ENCODE measurements around the gene PHAF1. TPM values are rescaled to one million over a fixed set of nuclear protein-coding genes. Genes with fewer than 3 reads are reported as not detected.

The PHAF1 gene
- total RNA-seq, 2 donors from 2014 or later = 18.8 to 19.6 TPM

GRCh38 chr16:67188798-67189197 is 79.1 kb downstream of the PHAF1 start:
- H3K4me3 ChIP-seq (ENCODE audit: low read length) = no peak overlapping the region
- Mint-ChIP-seq H3K9me3 (no peaks in the 10 kb centered on the region), H3K4me1 (peaks cover 20% of the 10 kb centered on the region), H3K27me3 (ENCODE audit: insufficient read depth) (peaks cover 23% of the 10 kb centered on the region), H3K4me3 (no peak overlapping the region), H3K27ac (no peak overlapping the region), H3K36me3 (ENCODE audit: low read depth) (peaks cover 9% of the 10 kb centered on the region)
- H3K4me1 ChIP-seq (ENCODE audit: control insufficient read depth, insufficient read depth, low read length) = peaks cover 12% of the 10 kb centered on the region
- no peaks in the 10 kb centered on the region for H3K9me3 ChIP-seq (ENCODE audit: control insufficient read depth, low read length)
- H3K27me3 ChIP-seq (ENCODE audit: control insufficient read depth, insufficient read depth, low read length, poor library complexity, severe bottlenecking) = peaks cover 21% of the 10 kb centered on the region
- DNase-seq = no peak
- peaks cover 8% of the 10 kb centered on the region for H3K36me3 ChIP-seq (ENCODE audit: control insufficient read depth, insufficient read depth, low read length)
- no peak for TF ChIP-seq CTCF (conservative IDR thresholded peaks at IDR 0.05)
- no peak overlapping the region for H3K9ac ChIP-seq (ENCODE audit: extremely low read depth, low read length, poor library complexity, severe bottlenecking)
- H3K27ac ChIP-seq (ENCODE audit: low read depth, low read length) = no peak overlapping the region
- WGBS, 2 experiments (ENCODE audit: insufficient coverage in 1 of 2, insufficient read length in 1 of 2) = 88 to 91% methylated on average over 5 to 15 of the region's 15 CpGs

GRCh38 chr16:67190041-67190440 is 80.3 kb downstream of the PHAF1 start, which contains the start of gene EXOC3L1:
TSS of gene EXOC3L1 (minus strand) at chr16:67190136. CDS start at chr16:67189676, 460 bp downstream.
- peaks cover 20% of the 10 kb centered on the region for H3K36me3 ChIP-seq (ENCODE audit: control insufficient read depth, insufficient read depth, low read length)
- TF ChIP-seq CTCF (conservative IDR thresholded peaks at IDR 0.05) = no peak
- no peak within 1 kb of the TSS for H3K4me3 ChIP-seq (ENCODE audit: low read length)
- WGBS, 2 experiments (ENCODE audit: insufficient coverage in 1 of 2, insufficient read length in 1 of 2) = 65 to 77% methylated on average over 3 to 6 of the region's 6 CpGs
- Mint-ChIP-seq H3K9me3 (no peaks in the 10 kb centered on the region), H3K4me1 (peaks cover 18% of the 10 kb centered on the region), H3K27ac (no peak within 1 kb of the TSS), H3K36me3 (ENCODE audit: low read depth) (peaks cover 20% of the 10 kb centered on the region), H3K4me3 (no peak within 1 kb of the TSS), H3K27me3 (ENCODE audit: insufficient read depth) (peaks cover 13% of the 10 kb centered on the region)
- H3K27ac ChIP-seq (ENCODE audit: low read depth, low read length) = no peak within 1 kb of the TSS
- peaks cover 12% of the 10 kb centered on the region for H3K4me1 ChIP-seq (ENCODE audit: control insufficient read depth, insufficient read depth, low read length)
- no peak for DNase-seq
- no peak within 1 kb of the TSS for H3K9ac ChIP-seq (ENCODE audit: extremely low read depth, low read length, poor library complexity, severe bottlenecking)
- H3K9me3 ChIP-seq (ENCODE audit: control insufficient read depth, low read length) = no peaks in the 10 kb centered on the region
- peaks cover 11% of the 10 kb centered on the region for H3K27me3 ChIP-seq (ENCODE audit: control insufficient read depth, insufficient read depth, low read length, poor library complexity, severe bottlenecking)

- TF ChIP-seq CTCF (conservative IDR thresholded peaks at IDR 0.05) = no peak
- Histone ChIP-seq H3K27ac (ENCODE audit: low read depth, low read length) (no peak overlapping the region), H3K9me3 (ENCODE audit: control insufficient read depth, low read length) (no peaks in the 10 kb centered on the region), H3K4me1 (ENCODE audit: control insufficient read depth, insufficient read depth, low read length) (peaks cover 12% of the 10 kb centered on the region), H3K27me3 (ENCODE audit: control insufficient read depth, insufficient read depth, low read length, poor library complexity, severe bottlenecking) (peaks cover 4% of the 10 kb centered on the region), H3K4me3 (ENCODE audit: low read length) (no peak overlapping the region), H3K36me3 (ENCODE audit: control insufficient read depth, insufficient read depth, low read length) (peaks cover 27% of the 10 kb centered on the region), H3K9ac (ENCODE audit: extremely low read depth, low read length, poor library complexity, severe bottlenecking) (no peak overlapping the region)
- Mint-ChIP-seq H3K4me3 (no peak overlapping the region), H3K4me1 (peaks cover 13% of the 10 kb centered on the region), H3K27ac (no peak overlapping the region), H3K27me3 (ENCODE audit: insufficient read depth) (peaks cover 6% of the 10 kb centered on the region), H3K36me3 (ENCODE audit: low read depth) (peaks cover 27% of the 10 kb centered on the region), H3K9me3 (no peaks in the 10 kb centered on the region)
- no peak for DNase-seq
- 93 to 95% methylated on average over 8 to 13 of the region's 13 CpGs for WGBS, 2 experiments (ENCODE audit: insufficient coverage in 1 of 2, insufficient read length in 1 of 2)
These were observed 81.0 kb downstream of the PHAF1 start for GRCh38 chr16:67190448-67191399.

Data from endodermal cell (in vitro differentiated cells).